HG03442 (cell line): Measurements from ENCODE around the gene GNG8.
A peak's percentile ranks its signal among the peaks of the same experiment; 100 is the strongest.

Source experiments
- ATAC-seq: cut with Tn5 transposase; IDR thresholded peaks from one replicate; pipeline ENCODE4 v1.9.1; 2021; ENCODE audit warnings: mild to moderate bottlenecking, moderate library complexity; ENCODE audit not compliant: unreplicated experiment

GNG8 gene

DNA sequence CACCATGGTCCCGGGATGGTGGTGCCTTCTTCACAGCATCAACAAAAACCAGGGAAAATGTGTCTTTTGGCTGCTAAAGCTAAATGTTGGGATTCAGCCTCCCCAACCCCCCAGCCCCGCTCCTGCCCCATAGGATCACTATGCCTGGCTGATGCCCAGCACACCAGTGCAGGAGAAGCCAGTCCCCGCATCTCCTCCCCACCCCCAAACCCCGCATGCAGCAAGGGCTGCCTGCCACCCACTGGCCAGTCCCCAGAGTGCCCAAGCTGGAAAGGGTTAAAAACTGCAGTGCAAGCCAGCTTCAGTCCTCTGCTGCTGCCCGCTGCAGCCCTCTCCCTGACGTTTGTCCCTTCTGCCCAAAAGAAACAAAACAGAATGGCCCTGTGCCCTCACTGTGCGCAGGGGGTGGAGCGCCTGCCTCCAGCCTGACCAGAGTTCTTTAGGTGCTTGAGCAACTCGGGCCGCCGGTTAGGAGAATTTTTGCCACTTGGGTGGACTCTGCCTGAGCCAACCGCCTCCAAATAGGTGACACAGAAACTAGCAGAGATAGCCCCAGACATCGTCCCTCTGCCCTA is 31.1 kb downstream of the GNG8 start:
- no peak for ATAC-seq

DNA sequence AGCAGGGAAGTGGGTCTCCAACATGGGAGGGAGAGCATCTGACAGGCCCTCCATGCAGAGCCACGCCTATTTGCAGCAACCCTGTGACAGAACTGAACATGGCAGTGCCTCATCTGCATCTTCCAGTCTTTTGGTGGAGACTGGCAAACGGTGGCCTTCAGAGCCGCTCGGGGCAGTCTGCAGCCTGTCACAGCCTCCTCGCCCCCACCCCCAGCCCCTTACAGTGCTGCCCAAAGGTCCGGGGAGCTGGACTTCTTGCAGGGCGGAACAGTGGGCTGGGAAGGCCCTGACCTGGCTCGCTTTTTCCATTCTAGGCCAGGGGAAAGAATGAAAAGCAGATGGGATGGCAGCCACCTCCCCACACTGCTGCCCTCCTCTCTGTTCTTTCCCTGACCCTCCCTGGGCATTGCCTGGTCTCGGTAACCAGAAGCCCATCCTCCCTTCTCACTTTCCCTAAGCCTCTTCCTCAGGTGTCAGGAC is 32.2 kb downstream of the GNG8 start:
- no peak for ATAC-seq

DNA sequence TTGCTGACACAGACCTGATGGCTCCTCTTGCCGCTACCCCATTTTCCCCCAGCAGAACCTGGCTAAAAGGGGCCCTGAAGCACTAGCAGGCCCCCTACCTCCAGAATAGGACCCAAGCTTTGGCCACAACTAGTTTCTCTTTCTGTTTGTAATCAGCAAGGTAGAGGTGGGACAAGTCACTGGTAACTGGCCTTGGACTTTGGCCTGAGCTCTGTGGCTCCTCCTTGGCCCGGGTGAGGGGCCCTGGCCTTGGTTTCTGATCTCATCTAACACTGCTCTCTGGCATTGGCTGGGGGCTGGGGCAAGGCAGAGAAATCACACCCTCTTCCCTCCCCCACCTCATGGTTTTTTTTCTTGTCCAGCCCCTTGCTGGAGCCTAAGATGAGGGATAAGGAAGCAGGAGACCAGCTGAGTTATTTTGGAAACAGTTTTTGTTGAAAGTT is 32.8 kb downstream of the GNG8 start:
- ATAC-seq: no peak

- no peak for ATAC-seq
These were observed 33.4 kb downstream of the GNG8 start for GRCh38 chr19:46602392-46603194.

GRCh38 chr19:46601318-46602224 is 34.4 kb downstream of the GNG8 start, which contains the start of gene CALM3:
Gene CALM3 (plus strand): TSS chr19:46601330. CDS start chr19:46601435, 105 bp downstream.
- ATAC-seq: no peak

- ATAC-seq: peak; percentile 75
These were observed 35.4 kb downstream of the GNG8 start for GRCh38 chr19:46600384-46601317.

DNA sequence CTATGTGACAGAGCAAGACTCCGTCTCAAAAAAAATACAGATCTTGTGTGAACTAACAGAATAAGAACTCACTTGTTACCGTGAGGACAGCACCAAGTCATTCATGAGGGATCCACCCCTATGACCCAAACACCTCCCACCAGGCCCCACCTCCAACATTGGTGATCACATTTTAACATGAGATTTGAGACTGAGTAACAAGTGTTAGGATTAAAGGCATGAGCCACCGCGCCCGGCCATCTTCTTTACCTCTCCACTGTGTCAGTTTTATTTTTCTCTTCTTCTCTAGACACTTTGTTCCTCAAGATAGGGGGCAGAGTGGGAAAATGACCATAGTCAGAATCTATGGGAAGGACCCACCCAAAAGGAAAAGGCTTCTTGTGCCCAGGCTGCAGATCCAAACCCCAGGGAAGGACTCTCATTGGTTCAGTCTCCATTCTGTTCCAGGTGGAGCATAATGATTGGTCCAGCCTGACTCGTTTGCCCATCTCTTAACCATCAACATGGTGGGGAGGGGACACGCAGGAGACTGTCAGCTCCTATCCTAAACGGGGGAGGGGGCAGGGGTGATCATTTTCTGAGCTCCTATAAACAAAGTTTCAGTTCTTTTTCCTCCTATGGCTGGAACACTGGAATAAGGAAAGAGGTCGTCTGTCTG is 36.2 kb downstream of the GNG8 start:
- no peak for ATAC-seq

GRCh38 chr19:46598372-46598917 is 37.6 kb downstream of the GNG8 start:
- no peak for ATAC-seq

GRCh38 chr19:46596008-46596407 is 40.0 kb downstream of the GNG8 start:
- no peak for ATAC-seq

GRCh38 chr19:46591870-46592269 is 44.1 kb downstream of the GNG8 start:
- no peak for ATAC-seq

DNA sequence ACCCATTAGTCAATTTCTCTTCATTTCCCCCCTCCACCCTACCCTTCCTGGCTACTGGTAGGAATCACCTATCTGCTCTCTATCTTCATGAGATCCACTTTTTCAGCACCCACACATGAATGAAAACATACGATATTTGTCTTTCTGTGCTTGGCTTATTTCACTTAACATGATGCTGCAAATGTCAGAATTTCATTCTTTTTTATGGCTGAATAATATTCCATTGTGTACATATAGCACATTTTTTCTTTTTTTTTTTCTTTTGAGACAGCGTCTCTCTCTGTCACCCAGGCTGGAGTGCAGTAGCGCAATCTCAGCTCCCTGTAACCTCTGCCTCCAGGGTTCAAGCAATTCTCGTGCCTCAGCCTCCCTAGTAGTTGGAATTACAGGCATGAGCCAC is 44.7 kb downstream of the GNG8 start:
- ATAC-seq: no peak

DNA sequence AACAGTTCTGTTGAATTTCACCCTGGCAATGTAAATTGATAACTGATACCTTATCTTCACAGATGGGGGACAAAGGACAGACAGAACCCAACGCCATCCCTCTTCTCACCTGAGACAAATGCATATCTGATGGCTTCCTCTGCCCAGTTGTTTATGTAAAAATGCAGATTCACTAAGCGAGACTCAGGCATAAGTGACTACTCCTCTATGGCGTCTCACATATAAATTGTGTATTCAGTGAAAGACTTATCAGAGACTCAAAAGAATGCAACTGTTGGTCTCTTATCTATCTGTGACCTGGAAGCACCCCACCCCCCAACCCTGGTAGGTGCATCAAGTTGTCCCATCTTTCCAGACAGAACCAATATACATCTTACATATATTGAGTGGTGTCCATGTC is 48.1 kb downstream of the GNG8 start:
- ATAC-seq: no peak

DNA sequence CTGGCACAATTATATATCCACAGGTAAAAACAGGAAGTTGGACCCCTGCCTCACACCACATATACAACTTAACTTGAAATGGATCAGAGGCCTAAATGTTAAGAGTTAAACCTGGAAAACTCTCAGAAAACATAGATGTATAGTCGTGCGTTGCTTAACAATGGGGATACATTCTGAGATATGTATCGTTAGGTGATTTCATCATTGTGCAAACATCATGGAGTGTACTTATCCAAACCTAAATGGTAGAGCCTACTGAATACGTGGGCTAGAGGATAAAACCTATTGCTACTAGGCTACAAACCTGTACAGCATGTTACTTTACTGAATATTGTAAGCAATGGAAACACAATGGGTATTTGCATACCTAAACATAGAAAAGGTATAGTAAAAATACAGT is 49.7 kb downstream of the GNG8 start:
- ATAC-seq: no peak

- no peak for ATAC-seq
These were observed 50.5 kb downstream of the GNG8 start for GRCh38 chr19:46585539-46585938.
